Esophagus squamous epithelium (tissue), 5 donors: ENCODE measurements around the gene RAB14. TPM values are rescaled to one million over a fixed set of nuclear protein-coding genes. Genes with fewer than 3 reads are reported as not detected.

Source experiments
- DNase-seq: peaks from one replicate; lab custom pipeline; 2025; lab: John Stamatoyannopoulos, UW
- H3K27ac ChIP-seq, 4 donors: fragments of 200-600 bp; sonication (generic); one replicate each; pipeline ENCODE4 v1.5.1; 2016 to 2019; ENCODE audit warnings: mild to moderate bottlenecking in 1 of 4
- H3K27me3 ChIP-seq, 4 donors: fragments of 200-600 bp; sonication (generic); 1 replicate in 3 of 4; 2 replicates in 1 of 4; pipeline versions ENCODE4 v1.5.1 to v1.6.0; 2017 to 2021; ENCODE audit warnings: antibody characterized with exemption in 1 of 4
- H3K36me3 ChIP-seq, 3 donors: fragments of 200-600 bp; sonication (generic); one replicate each; pipeline ENCODE4 v1.5.1; 2016 to 2019
- H3K4me1 ChIP-seq, 3 donors: fragments of 200-600 bp; sonication (generic); one replicate each; pipeline ENCODE4 v1.5.1; 2017 to 2019
- H3K4me3 ChIP-seq, 4 donors: fragments of 200-600 bp; sonication (generic); 1 replicate in 3 of 4; 2 replicates in 1 of 4; pipeline ENCODE4 v1.5.1; 2016 to 2019; ENCODE audit warnings: mild to moderate bottlenecking in 2 of 4, moderate library complexity in 1 of 4
- H3K9me3 ChIP-seq, 3 donors: fragments of 200-600 bp; sonication (generic); one replicate each; pipeline ENCODE4 v1.5.1; 2016 to 2019
- POLR2A ChIP-seq, 4 donors: fragments of 450-650 bp; IDR thresholded peaks; one replicate each; pipeline ENCODE4 v1.6.1; 2017; ENCODE audit warnings: antibody characterized with exemption in 4 of 4, mild to moderate bottlenecking in 4 of 4, moderate library complexity in 3 of 4
- WGBS, 2 donors: methylation state at CpG; one replicate each; pipeline ENCODE4 v1.1.5; 2018; 5-methylcytosine and 5-hydroxymethylcytosine counted together
- intact Hi-C: fragments of 100-400 bp; cut with DNase I; formaldehyde crosslinking; loops from one replicate; pipeline ENCODE4 v1.15.0; 2022
- total RNA-seq, 4 donors: library from RNA; depleted of rRNA; stranded (reverse); fragments of >200 nt; gene quantifications; one replicate each; pipeline ENCODE4 v1.1.0, GENCODE V29; 2016
- TF ChIP-seq, protein P1 (sequence below), 6 experiments: fragments of 450-650 bp in 4 of 6; fragments of 200-600 bp in 2 of 6; sonication (generic) in 2 of 6; IDR thresholded peaks; one replicate each; pipeline ENCODE4 v1.5.1; 2016 to 2019; ENCODE audit warnings: antibody characterized with exemption in 6 of 6, mild to moderate bottlenecking in 4 of 6, moderate library complexity in 4 of 6
- donor health status: DM: yes; HTN: yes; CAD: no.

The RAB14 gene
- total RNA-seq, 4 donors from 2014 or later = 36.7 to 56.5 (median 42.8) TPM

GRCh38 chr9:121187636-121188305 lies 13.9 kb downstream of the RAB14 start:
- Histone ChIP-seq H3K36me3 (peaks cover 0 to 47% (median 0%) of the 10 kb centered on the region in 3 donors), H3K27me3 (no peaks in the 10 kb centered on the region), H3K4me1 (peaks cover 0 to 89% (median 31%) of the 10 kb centered on the region in 3 donors), H3K4me3 (no peak overlapping the region), H3K27ac (peak overlapping the region in 1 of 4 donors; percentile 7), H3K9me3 (no peaks in the 10 kb centered on the region)
- TF ChIP-seq POLR2A (IDR thresholded peaks at IDR 0.05) = no peak
- TF ChIP-seq, protein P1, sequence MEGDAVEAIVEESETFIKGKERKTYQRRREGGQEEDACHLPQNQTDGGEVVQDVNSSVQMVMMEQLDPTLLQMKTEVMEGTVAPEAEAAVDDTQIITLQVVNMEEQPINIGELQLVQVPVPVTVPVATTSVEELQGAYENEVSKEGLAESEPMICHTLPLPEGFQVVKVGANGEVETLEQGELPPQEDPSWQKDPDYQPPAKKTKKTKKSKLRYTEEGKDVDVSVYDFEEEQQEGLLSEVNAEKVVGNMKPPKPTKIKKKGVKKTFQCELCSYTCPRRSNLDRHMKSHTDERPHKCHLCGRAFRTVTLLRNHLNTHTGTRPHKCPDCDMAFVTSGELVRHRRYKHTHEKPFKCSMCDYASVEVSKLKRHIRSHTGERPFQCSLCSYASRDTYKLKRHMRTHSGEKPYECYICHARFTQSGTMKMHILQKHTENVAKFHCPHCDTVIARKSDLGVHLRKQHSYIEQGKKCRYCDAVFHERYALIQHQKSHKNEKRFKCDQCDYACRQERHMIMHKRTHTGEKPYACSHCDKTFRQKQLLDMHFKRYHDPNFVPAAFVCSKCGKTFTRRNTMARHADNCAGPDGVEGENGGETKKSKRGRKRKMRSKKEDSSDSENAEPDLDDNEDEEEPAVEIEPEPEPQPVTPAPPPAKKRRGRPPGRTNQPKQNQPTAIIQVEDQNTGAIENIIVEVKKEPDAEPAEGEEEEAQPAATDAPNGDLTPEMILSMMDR (IDR thresholded peaks at IDR 0.05) = no peak
- 46 to 51% methylated on average over 3 of the region's 3 CpGs for WGBS, 2 donors
- intact Hi-C loops = no loop called here
- no peak for DNase-seq

DNA sequence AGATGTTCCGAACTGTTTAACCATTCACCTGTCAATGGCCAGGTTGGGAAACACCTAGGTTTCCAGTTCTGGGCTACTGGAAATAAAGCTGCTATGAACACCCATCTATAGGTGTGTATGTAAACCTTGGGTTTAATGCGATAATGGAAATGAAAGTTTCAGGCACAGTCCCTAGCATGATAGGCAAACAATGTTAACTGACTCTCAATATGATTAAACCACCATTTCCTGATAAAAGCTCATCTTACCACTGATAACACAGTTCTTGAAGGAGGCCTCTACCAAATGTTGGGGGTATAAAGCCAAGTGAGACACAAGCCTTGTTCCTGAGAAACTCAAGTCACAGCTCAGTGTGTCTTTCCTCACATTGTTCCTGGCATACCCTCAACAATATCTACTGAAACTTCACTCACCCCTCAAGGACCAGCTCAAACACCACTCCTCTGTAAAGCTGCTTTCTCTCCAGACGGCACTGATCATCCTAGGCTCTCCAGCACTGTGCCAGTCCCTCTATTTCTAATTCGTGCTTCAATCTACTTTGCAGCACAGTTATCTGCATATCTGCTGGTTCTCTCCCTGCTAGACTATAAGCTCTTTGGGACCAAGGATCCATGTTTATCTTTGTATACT lies 15.8 kb downstream of the RAB14 start:
- Histone ChIP-seq H3K9me3 (no peaks in the 10 kb centered on the region), H3K27me3 (no peaks in the 10 kb centered on the region), H3K4me3 (no peak overlapping the region), H3K36me3 (peaks cover 0 to 66% (median 0%) of the 10 kb centered on the region in 3 donors), H3K4me1 (peaks cover 0 to 75% (median 22%) of the 10 kb centered on the region in 3 donors), H3K27ac (no peak overlapping the region)
- TF ChIP-seq, protein P1 (IDR thresholded peaks at IDR 0.05) = no peak
- no peak for TF ChIP-seq POLR2A (IDR thresholded peaks at IDR 0.05)
- intact Hi-C loops = no loop called here
- 80 to 92% methylated on average over 4 of the region's 4 CpGs for WGBS, 2 donors
- no peak for DNase-seq

DNA sequence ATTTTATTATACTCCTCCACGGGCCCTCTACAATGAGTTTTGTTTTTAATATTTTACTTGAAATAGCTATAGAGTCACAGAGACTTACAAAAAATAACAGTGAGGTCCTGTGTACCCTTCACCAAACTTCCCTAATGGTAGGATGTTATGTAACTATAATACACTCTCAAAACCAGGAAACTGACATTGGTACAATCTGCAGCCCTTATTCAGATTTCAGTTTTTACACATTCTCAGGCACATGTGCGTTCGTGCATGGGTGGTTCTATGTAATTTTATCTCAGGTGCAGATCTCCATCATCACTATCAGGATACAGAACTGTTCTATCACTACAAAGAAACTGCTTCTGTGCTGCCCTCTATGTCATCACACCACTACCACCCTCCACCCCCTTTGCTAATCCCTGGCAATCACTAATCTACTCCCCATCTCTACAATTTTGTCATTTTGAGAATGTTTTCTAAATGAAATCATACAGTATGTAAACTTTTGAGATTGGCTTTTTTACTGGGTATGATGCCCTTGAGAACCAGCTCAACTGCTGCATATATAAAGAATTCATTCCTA lies 16.4 kb downstream of the RAB14 start:
- Histone ChIP-seq H3K9me3 (no peaks in the 10 kb centered on the region), H3K27ac (no peak overlapping the region), H3K27me3 (no peaks in the 10 kb centered on the region), H3K36me3 (peaks cover 0 to 69% (median 0%) of the 10 kb centered on the region in 3 donors), H3K4me1 (peaks cover 0 to 75% (median 17%) of the 10 kb centered on the region in 3 donors), H3K4me3 (no peak overlapping the region)
- 66 to 67% methylated on average over 3 of the region's 3 CpGs for WGBS, 2 donors
- TF ChIP-seq POLR2A (IDR thresholded peaks at IDR 0.05) = no peak
- TF ChIP-seq, protein P1 (IDR thresholded peaks at IDR 0.05) = no peak
- no peak for DNase-seq
- intact Hi-C loops = no loop called here

- Histone ChIP-seq H3K4me1 (peaks cover 0 to 70% (median 17%) of the 10 kb centered on the region in 3 donors), H3K36me3 (peaks cover 0 to 74% (median 0%) of the 10 kb centered on the region in 3 donors)
- TF ChIP-seq, protein P1 (IDR thresholded peaks at IDR 0.05) = no peak
- TF ChIP-seq POLR2A (IDR thresholded peaks at IDR 0.05) = no peak
These were observed 17.2 kb downstream of the RAB14 start for GRCh38 chr9:121184463-121184862.

More at GRCh38 chr9:121184463-121184862, 17.2 kb downstream of the RAB14 start:
- H3K27ac ChIP-seq = no peak overlapping the region
- no peaks in the 10 kb centered on the region for H3K27me3 ChIP-seq
- no peaks in the 10 kb centered on the region for H3K9me3 ChIP-seq
- intact Hi-C loops = no loop called here
- no peak for DNase-seq
- H3K4me3 ChIP-seq = no peak overlapping the region
